GM19351 (cell line): ENCODE results near the gene FITM2.
"Not testable (repeated sequence)": the region's sequence is repeated elsewhere in the genome, so short reads cannot be mapped to it uniquely, and the experiment has no call there.

Experiments used
- ATAC-seq: cut with Tn5 transposase; IDR thresholded peaks from one replicate; pipeline ENCODE4 v1.9.1; 2021; ENCODE audit warnings: mild to moderate bottlenecking, moderate library complexity; ENCODE audit not compliant: unreplicated experiment

Gene FITM2

GRCh38 chr20:44334306-44334705 is 23.3 kb upstream of the FITM2 start:
- ATAC-seq = no peak

DNA sequence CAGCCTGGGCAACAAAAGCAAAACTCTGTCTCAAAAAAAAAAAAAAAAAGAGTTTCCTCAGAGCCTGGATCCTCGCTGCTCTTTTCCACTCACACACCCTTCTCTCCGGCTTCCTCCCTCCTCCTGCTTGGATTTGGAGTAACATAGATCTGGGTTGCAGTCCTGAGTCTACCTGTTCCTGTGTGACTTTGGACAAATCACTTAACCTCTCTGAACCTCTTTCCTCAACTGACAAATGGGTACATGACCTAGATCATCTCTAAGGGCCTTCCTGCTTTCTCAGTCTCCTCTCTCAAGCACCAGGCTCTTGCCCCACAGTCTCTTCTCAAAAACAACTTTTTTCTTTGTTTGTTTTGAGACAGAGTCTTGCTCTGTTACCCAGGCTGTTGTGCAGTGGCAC is 20.2 kb upstream of the FITM2 start:
- ATAC-seq = no peak

- ATAC-seq = no peak
These were observed 17.4 kb upstream of the FITM2 start for GRCh38 chr20:44328428-44328827.

DNA sequence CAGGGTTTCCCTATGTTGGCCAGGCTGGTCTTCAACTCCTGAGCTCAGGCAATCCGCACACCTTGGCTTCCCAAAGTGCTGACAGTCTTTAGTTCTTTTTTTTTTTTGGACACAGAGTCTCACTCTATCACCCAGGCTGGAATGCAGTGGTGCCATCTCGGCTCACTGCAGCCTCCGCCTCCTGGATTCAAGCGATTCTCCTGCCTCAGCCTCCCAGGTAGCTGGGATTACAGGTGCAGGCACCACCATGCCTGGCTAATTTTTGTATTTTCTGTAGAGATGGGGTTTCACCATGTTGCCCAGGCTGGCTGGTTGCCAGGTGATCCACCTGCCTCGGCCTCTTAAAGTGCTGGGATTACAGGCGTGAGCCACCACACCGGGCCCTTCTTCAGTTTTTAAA is 16.7 kb upstream of the FITM2 start:
- ATAC-seq = not testable (repeated sequence)

DNA sequence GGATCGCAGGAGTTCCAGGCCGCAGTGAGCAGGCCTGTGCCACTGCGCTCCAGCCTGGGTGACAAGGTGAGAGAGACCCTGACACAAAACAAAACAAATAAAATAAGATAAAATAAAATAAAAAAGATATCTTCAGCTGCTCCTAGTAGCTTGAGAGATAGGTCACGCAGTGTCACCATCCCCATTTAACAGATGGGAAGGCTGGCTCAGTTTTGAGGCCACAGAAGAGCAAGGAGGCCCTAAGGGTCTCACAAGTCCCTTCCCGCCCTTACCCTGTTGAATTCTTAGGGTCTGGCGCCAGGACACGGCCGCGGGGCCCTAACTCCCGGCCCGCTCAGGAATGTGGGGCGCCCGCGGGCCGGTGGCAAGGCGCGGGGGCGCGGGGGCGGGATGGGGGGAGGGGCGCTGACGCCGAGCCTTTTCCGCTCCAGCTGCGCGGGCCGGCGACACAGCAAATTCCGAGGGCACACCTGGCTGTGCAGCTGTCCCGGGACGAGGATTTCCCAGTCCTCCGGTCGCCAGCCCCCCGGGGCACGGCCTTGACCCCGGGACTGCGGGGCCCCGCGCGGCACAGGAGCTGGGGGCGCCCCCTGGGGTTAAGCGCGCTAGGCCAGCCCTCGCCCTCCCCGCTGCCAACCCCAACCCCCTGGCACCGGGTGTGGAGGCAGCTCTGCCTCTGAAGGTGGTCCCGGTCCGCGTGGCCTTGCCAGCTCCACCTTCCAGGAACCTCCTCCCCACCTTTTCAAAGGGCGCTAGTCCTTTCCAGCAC is 15.6 kb upstream of the FITM2 start:
- no peak for ATAC-seq

- ATAC-seq = no peak
These were observed 13.3 kb upstream of the FITM2 start for GRCh38 chr20:44324343-44324742.

DNA sequence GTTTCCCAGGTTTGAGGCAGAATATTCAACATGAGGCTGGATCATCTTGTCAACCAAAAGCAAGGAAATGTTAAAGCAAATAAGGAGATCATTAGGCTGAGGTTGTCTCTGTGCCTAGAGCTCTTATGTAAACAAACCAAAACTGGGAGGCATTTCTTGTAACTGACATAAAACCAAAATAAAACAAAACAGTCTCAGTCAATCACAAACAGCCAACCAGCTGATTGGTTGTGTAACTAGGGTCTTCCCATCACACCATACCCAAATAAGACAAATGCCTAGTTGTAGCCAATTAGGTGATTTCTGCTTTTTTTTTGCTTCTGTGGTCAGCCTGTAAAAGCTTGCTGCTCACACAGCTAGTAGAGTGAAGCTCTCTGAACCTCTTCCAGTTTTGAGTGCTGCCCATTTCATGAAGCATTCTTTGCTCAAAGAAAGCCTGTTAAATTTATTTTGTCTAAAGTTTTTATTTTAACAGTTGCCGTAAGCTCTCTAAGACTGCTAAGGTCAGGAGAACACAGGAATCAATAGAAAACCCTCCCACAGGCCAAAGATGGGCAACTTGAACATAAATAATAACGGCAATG is 8.9 kb upstream of the FITM2 start:
- ATAC-seq = no peak

- no peak for ATAC-seq
These were observed 3.9 kb upstream of the FITM2 start for GRCh38 chr20:44314870-44315269.

- no peak for ATAC-seq
These were observed 989 bp downstream of the FITM2 start for GRCh38 chr20:44309763-44310663.

GRCh38 chr20:44306927-44307326 is 4.1 kb downstream of the FITM2 start:
- ATAC-seq = no peak

DNA sequence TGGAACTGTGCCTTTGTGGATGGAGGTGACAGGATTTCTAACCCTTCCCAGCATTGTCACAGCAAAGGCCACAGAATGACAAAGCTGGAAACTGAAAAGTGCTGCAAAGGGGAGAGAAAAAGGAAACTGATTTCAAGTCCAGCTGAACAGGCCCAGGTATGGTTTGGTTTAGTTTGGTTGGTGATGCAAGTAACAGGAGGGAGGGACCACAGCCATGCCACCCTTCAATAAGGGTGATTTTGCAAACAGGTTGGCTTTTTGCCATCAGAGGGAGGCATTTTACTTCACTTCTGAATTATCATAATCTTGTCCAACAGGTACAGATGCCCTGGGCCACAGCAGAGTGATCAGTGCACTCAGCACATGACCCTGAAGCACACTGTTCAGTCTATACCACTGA is 6.6 kb downstream of the FITM2 start:
- no peak for ATAC-seq

DNA sequence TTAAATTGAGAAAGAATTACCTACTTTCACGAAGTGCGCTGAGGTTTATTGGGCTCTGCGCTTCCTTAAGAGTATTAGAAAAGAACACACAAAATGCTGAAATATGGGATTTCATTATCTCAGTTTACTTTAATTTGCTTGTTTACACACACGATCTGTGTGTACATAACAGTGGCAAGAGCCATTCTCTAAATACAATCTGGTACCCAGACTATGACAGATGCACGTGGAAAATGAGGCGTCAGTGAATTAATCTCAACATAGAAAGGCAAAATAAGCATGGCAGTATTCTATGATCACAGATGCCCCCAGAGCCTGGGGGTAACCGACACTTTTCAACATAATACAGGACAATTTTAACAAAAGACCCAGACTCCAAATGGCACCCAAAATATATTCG is 8.3 kb downstream of the FITM2 start:
- no peak for ATAC-seq

GRCh38 chr20:44302026-44302669 is 8.9 kb downstream of the FITM2 start:
- no peak for ATAC-seq

GRCh38 chr20:44301285-44301684 is 9.7 kb downstream of the FITM2 start:
- ATAC-seq = no peak

DNA sequence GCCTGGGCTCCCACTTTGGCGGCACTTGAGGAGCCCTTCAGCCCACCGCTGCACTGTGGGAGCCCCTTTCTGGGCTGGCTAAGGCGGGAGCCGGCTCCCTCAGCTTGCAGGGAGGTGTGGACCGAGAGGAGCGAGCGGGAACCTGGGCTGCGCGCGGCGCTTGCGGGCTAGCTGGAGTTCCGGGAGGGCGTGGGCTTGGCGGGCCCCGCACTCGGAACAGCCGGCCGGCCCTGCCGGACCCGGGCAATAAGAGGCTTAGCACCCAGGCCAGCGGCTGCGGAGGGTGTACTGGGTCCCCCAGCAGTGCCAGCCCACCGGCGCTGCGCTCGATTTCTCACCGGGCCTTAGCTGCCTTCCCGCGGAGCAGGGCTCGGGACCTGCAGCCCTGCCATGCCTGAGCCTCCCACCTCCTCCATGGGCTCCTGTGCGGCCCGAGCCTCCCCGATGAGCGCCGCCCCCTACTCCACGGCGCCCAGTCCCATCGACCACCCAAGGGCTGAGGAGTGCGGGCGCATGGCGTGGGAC is 11.9 kb downstream of the FITM2 start:
- not testable (repeated sequence) for ATAC-seq

DNA sequence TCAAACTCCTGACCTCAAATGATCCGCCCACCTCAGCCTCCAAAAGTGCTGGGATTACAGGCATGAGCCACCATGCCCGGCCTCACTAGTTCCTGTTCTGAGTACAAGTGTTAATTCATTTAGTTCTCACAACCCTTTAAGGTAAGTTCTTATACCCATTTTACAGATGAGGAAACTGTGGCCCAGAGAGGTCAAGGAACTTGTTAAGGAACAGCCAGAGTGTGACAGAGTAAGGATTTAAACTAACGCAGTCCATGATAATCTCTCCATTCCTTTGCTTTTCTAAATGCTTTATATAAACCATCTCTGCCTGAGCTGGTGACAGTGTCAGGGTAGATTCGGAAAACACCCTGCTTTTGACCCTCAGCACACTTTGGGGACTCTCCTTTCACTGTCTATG is 13.3 kb downstream of the FITM2 start:
- ATAC-seq = no peak

DNA sequence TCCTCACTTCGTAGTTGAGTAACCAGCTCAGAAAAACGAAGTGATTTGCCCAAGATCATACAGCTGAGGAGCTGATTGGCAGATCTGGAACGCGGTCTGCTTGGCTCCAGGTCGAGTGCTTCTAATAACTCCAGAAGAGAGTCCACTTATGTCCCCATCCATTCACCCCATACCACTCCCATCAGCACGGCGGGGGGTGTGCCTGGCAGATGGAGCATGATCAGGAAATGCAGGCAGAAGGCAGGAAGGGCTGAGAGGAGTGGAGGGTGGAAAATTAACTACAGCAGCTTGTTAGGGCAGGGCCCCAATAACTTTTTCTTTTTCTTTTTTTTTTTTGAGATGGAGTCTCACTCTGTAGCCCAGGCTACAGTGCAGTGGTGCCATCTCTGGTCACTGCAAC is 15.0 kb downstream of the FITM2 start:
- ATAC-seq = no peak

DNA sequence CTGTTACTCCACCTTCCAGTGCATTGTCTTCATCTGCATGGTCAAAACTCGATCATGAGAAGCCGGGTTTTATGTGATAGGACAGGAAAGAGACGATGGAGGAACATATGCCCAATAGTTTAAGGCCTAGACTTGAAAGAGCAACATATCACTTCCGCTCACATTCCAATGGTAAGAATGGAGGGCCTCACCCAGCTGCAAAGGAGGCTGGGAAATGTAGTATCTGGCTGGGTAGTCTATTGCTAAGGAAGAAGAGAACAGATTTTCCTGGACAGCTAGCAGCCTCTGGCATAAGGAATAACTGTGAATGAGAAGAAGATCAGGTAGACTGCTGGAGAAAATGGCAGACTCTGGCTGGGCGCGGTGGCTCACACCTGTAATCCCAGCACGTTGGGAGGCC is 19.2 kb downstream of the FITM2 start:
- ATAC-seq = no peak

DNA sequence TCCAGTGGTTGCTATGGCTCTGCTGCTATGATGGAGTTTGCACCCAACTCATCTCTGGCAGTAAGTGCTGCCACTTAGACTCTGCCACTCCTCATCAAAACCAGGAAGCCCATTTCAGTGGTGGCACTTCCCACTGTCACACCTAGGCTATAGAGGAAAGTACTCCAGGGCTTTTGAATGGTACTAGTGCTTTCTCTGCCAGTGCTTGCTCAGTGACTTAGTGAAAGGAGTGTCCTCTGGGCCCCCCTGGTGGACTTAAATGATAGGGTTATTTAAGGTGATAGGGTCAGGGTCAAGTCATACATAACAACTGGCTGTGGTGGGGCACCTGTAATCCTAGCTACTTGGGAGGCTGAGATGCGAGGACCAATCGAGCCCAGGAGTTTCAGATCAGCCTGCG is 22.8 kb downstream of the FITM2 start:
- no peak for ATAC-seq

GRCh38 chr20:44287272-44288097 is 23.5 kb downstream of the FITM2 start:
- ATAC-seq = no peak
